Measurements from ENCODE around the gene NUTM2G.
"Not testable (repeated sequence)": the region's sequence is repeated elsewhere in the genome, so short reads cannot be mapped to it uniquely, and the experiment has no call there.

GRCh38 chr9:96942181-96942580 lies 13.5 kb downstream of the NUTM2G start:
- not testable (repeated sequence) for TF ChIP-seq CTCF (IDR thresholded peaks at IDR 0.05); POLR2AphosphoS5 (IDR thresholded peaks at IDR 0.05; ENCODE audit: low read depth, low read length); REST (IDR thresholded peaks at IDR 0.05; ENCODE audit: insufficient read depth in 1 of 2, low read depth in 2 of 2, low read length in 1 of 2)

Data from Panc1 (cell line).